K562 (cell line): Measurements from ENCODE around the gene TXLNA. TPM values are rescaled to one million over a fixed set of nuclear protein-coding genes. Genes with fewer than 3 reads are reported as not detected.
A peak's percentile ranks its signal among the peaks of the same experiment; 100 is the strongest.

Source experiments
- EHMT2 ChIP-seq: fragments of 450-650 bp; IDR thresholded peaks from 2 replicates; pipeline ENCODE4 v1.6.1; 2018; ENCODE audit warnings: antibody characterized with exemption
- FOXP1 ChIP-seq: sonication (generic); formaldehyde crosslinking; IDR thresholded peaks from 2 replicates; pipeline ENCODE4 v1.8.0; 2022; ENCODE audit warnings: mild to moderate bottlenecking, missing genetic modification reagents
- HDGF ChIP-seq: fragments of 450-650 bp; IDR thresholded peaks from 2 replicates; pipeline ENCODE4 v1.6.1; 2016
- JUND ChIP-seq, 2 experiments: IDR thresholded peaks; 2 replicates in 1 of 2; 3 replicates in 1 of 2; pipeline ENCODE4 v1.6.1; 2011; ENCODE audit warnings: borderline replicate concordance in 2 of 2, low read depth in 2 of 2, low read length in 2 of 2, improper control_type of control experiment in 1 of 2, missing biosample characterization in 1 of 2, missing genetic modification characterization in 1 of 2, missing genetic modification reagents in 1 of 2
- YBX1 ChIP-seq: fragments of 450-650 bp; IDR thresholded peaks from 2 replicates; pipeline ENCODE4 v1.7.1; 2016; ENCODE audit warnings: mild to moderate bottlenecking
- polyA plus RNA-seq, 8 experiments: library from polyadenylated mRNA; depleted of rRNA in 4 of 8; stranded (reverse) in 5 of 8; unstranded in 3 of 8; fragments of >200 nt; fragmentation: Nextera tagmentation in 2 of 8; fragmentation: Illumina TruSeq in 1 of 8; extraction: Ambion mirVana in 2 of 8; extraction: Trizol in 1 of 8; gene quantifications; 2 replicates each; pipeline versions ENCODE4 v1.2.1 to v1.2.3, GENCODE V29; 2011 to 2014; ENCODE audit warnings: inconsistent platforms in 1 of 8, missing spikeins in 1 of 8
- total RNA-seq, 7 experiments: library from RNA; depleted of rRNA in 6 of 7; stranded (reverse); fragments of >200 nt in 6 of 7; fragmentation: Illumina TruSeq in 2 of 7; extraction: Trizol in 2 of 7; gene quantifications; 2 replicates each; pipeline versions ENCODE4 v1.2.1 to v1.2.3, GENCODE V29; 2011 to 2021; ENCODE audit warnings: low replicate concordance in 1 of 7
- TF ChIP-seq, protein P1 (sequence below): fragments of 450-650 bp; IDR thresholded peaks from 2 replicates; pipeline ENCODE4 v1.7.1; 2018; ENCODE audit warnings: mild to moderate bottlenecking, low read depth; ENCODE audit not compliant: partially characterized antibody
- TF ChIP-seq, protein P2 (sequence below): fragments of 250-450 bp; sonication (Bioruptor Pico); IDR thresholded peaks from 2 replicates; pipeline ENCODE4 v1.5.0; 2020; ENCODE audit warnings: mild to moderate bottlenecking, borderline replicate concordance
- TF ChIP-seq, protein P3 (sequence below): fragments of 200-800 bp; sonication (Bioruptor generic); IDR thresholded peaks from 2 replicates; pipeline ENCODE4 v1.6.1; 2016; ENCODE audit warnings: missing genetic modification characterization, missing compliant biosample characterization
- TF ChIP-seq, protein P4 (sequence below): fragments of 250-450 bp; sonication (Bioruptor Pico); IDR thresholded peaks from 2 replicates; pipeline ENCODE4 v1.8.0; 2021; ENCODE audit warnings: borderline replicate concordance, mild to moderate bottlenecking, moderate library complexity; ENCODE audit not compliant: poor library complexity, severe bottlenecking
- TF ChIP-seq, protein P5 (sequence below): fragments of 250-450 bp; sonication (Bioruptor Pico); IDR thresholded peaks from 2 replicates; pipeline ENCODE4 v1.8.0; 2022; ENCODE audit warnings: moderate library complexity, mild to moderate bottlenecking, inconsistent platforms

Gene TXLNA
- total and polyA plus RNA-seq, 9 of the 15 experiments (the other 6 are each of a cell fraction or from before 2014, with no cell fraction given): 9.2 to 54.5 (median 39.3) TPM

DNA sequence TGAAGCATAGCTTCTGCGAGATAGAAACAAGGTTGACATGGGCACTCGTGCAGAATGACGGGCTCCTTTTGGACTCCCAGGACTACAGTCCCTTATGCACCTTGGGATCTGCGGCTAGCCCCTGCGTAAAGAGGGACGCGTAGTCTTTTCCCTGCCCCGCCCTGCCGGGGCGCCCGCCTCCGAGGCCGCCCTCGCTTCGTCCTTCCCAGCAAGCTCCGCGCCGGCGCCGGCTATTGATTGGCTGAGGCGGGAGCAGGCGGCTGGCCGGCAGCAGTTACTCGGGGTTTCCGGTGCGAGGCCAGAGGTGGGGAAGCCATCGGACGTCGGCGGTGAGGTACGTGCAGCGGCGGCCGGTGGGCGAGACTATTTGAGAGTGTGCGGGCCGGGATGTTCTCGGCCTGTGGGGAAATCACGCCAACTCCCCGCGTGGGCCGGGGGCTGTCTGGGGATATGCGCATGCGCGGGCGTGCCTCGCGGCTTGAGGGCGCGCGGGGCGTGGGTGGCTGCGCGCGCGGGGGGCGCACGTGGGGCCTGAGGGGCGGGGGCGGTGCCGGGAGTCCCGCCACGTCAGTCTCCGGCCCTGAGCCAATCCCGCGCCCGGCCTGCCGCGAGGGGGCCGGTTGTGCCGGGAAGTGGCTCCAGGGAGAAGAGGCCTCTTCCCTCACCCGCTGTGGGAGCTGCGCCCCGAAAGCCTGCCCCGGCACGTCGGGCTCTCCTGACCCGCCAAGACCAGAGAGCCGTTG is at the start of gene TXLNA (continued):
- TF ChIP-seq, protein P1, sequence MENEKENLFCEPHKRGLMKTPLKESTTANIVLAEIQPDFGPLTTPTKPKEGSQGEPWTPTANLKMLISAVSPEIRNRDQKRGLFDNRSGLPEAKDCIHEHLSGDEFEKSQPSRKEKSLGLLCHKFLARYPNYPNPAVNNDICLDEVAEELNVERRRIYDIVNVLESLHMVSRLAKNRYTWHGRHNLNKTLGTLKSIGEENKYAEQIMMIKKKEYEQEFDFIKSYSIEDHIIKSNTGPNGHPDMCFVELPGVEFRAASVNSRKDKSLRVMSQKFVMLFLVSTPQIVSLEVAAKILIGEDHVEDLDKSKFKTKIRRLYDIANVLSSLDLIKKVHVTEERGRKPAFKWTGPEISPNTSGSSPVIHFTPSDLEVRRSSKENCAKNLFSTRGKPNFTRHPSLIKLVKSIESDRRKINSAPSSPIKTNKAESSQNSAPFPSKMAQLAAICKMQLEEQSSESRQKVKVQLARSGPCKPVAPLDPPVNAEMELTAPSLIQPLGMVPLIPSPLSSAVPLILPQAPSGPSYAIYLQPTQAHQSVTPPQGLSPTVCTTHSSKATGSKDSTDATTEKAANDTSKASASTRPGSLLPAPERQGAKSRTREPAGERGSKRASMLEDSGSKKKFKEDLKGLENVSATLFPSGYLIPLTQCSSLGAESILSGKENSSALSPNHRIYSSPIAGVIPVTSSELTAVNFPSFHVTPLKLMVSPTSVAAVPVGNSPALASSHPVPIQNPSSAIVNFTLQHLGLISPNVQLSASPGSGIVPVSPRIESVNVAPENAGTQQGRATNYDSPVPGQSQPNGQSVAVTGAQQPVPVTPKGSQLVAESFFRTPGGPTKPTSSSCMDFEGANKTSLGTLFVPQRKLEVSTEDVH: no peak
- TF ChIP-seq, protein P2, sequence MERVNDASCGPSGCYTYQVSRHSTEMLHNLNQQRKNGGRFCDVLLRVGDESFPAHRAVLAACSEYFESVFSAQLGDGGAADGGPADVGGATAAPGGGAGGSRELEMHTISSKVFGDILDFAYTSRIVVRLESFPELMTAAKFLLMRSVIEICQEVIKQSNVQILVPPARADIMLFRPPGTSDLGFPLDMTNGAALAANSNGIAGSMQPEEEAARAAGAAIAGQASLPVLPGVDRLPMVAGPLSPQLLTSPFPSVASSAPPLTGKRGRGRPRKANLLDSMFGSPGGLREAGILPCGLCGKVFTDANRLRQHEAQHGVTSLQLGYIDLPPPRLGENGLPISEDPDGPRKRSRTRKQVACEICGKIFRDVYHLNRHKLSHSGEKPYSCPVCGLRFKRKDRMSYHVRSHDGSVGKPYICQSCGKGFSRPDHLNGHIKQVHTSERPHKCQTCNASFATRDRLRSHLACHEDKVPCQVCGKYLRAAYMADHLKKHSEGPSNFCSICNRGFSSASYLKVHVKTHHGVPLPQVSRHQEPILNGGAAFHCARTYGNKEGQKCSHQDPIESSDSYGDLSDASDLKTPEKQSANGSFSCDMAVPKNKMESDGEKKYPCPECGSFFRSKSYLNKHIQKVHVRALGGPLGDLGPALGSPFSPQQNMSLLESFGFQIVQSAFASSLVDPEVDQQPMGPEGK (CRISPR knock-in tag): no peak
- TF ChIP-seq, protein P3, sequence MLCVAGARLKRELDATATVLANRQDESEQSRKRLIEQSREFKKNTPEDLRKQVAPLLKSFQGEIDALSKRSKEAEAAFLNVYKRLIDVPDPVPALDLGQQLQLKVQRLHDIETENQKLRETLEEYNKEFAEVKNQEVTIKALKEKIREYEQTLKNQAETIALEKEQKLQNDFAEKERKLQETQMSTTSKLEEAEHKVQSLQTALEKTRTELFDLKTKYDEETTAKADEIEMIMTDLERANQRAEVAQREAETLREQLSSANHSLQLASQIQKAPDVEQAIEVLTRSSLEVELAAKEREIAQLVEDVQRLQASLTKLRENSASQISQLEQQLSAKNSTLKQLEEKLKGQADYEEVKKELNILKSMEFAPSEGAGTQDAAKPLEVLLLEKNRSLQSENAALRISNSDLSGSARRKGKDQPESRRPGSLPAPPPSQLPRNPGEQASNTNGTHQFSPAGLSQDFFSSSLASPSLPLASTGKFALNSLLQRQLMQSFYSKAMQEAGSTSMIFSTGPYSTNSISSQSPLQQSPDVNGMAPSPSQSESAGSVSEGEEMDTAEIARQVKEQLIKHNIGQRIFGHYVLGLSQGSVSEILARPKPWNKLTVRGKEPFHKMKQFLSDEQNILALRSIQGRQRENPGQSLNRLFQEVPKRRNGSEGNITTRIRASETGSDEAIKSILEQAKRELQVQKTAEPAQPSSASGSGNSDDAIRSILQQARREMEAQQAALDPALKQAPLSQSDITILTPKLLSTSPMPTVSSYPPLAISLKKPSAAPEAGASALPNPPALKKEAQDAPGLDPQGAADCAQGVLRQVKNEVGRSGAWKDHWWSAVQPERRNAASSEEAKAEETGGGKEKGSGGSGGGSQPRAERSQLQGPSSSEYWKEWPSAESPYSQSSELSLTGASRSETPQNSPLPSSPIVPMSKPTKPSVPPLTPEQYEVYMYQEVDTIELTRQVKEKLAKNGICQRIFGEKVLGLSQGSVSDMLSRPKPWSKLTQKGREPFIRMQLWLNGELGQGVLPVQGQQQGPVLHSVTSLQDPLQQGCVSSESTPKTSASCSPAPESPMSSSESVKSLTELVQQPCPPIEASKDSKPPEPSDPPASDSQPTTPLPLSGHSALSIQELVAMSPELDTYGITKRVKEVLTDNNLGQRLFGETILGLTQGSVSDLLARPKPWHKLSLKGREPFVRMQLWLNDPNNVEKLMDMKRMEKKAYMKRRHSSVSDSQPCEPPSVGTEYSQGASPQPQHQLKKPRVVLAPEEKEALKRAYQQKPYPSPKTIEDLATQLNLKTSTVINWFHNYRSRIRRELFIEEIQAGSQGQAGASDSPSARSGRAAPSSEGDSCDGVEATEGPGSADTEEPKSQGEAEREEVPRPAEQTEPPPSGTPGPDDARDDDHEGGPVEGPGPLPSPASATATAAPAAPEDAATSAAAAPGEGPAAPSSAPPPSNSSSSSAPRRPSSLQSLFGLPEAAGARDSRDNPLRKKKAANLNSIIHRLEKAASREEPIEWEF (CRISPR knock-in tag): 0 out of 2 replicates have a peak, but pooled peaks have one; percentile 1
- TF ChIP-seq EHMT2: no peak
- TF ChIP-seq HDGF: no peak; the same call in 1 of the 2 replicates
- TF ChIP-seq, protein P4, sequence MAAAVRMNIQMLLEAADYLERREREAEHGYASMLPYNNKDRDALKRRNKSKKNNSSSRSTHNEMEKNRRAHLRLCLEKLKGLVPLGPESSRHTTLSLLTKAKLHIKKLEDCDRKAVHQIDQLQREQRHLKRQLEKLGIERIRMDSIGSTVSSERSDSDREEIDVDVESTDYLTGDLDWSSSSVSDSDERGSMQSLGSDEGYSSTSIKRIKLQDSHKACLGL: peak; percentile 82
- TF ChIP-seq, protein P5, sequence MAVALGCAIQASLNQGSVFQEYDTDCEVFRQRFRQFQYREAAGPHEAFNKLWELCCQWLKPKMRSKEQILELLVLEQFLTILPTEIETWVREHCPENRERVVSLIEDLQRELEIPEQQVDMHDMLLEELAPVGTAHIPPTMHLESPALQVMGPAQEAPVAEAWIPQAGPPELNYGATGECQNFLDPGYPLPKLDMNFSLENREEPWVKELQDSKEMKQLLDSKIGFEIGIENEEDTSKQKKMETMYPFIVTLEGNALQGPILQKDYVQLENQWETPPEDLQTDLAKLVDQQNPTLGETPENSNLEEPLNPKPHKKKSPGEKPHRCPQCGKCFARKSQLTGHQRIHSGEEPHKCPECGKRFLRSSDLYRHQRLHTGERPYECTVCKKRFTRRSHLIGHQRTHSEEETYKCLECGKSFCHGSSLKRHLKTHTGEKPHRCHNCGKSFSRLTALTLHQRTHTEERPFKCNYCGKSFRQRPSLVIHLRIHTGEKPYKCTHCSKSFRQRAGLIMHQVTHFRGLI (CRISPR knock-in tag): 0 out of 2 replicates have a peak, but pooled peaks have one; percentile 2
- TF ChIP-seq YBX1: no peak
- TF ChIP-seq FOXP1 (CRISPR knock-in tag): peak; percentile 82
- TF ChIP-seq JUND (IDR thresholded peaks at IDR 0.05; ENCODE audit: borderline replicate concordance, low read depth, low read length): no peak; the same call in 1 of the 2 replicates
- no peak; the same call in 2 of the 3 replicates for TF ChIP-seq JUND (tag; IDR thresholded peaks at IDR 0.05; ENCODE audit: borderline replicate concordance, low read depth, low read length)
